ENCODE measurements around the gene LPP. TPM values are rescaled to one million over a fixed set of nuclear protein-coding genes. Genes with fewer than 3 reads are reported as not detected.
A peak's percentile ranks its signal among the peaks of the same experiment; 100 is the strongest.

The LPP gene
- total RNA-seq, 1 experiment from 2014 or later, result 32.6 TPM

GRCh38 chr3:188827103-188827502 is 673.1 kb downstream of the LPP start:
- no peak for DNase-seq (ENCODE audit: low read depth)

- DNase-seq (ENCODE audit: low read depth), result no peak
These were observed 673.6 kb downstream of the LPP start for GRCh38 chr3:188827576-188827975.

GRCh38 chr3:188829130-188829529 is 675.2 kb downstream of the LPP start:
- no peak for DNase-seq (ENCODE audit: low read depth)

GRCh38 chr3:188829576-188829975 is 675.6 kb downstream of the LPP start:
- no peak for DNase-seq (ENCODE audit: low read depth)

- DNase-seq (ENCODE audit: low read depth), result peak; percentile 29
These were observed 676.9 kb downstream of the LPP start for GRCh38 chr3:188830893-188831292.

GRCh38 chr3:188832146-188832545 is 678.2 kb downstream of the LPP start:
- no peak for DNase-seq (ENCODE audit: low read depth)

DNA sequence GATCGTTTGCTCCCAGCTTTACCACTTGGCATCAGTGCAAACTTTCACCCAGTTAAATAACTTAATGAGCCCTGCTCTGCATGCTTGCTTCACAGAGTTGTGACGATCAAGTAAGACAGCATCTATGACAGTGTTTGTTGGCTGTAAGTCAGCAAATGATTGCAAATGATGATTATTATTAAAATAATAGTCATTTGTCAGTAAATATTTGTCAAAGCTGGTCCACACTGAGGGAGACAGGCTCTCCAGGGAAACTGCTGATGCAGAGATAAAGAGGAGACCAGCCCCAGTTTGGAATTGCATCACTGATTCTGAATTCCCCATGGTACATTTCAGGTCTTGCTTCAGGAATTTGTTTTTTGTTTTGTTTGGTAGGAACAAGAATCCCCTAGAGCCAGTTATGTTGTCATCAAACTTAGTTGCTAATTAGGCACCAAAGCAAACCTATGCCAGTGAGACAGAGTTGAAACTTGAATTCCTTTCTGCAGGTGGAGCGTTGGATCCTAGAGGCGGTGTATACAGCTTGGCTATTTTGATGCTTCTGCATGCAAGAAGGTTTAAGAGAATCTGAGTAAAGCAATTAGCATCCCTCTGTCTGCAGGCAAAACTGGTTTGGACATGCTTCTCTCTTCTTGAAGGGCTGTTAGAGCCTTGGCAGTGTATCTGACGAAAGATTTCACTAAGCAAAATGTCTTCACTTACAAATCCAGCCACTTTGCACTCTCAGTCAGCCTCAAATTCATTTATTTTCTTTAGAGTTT is 679.2 kb downstream of the LPP start:
- peak; percentile 15 for DNase-seq (ENCODE audit: low read depth)

DNA sequence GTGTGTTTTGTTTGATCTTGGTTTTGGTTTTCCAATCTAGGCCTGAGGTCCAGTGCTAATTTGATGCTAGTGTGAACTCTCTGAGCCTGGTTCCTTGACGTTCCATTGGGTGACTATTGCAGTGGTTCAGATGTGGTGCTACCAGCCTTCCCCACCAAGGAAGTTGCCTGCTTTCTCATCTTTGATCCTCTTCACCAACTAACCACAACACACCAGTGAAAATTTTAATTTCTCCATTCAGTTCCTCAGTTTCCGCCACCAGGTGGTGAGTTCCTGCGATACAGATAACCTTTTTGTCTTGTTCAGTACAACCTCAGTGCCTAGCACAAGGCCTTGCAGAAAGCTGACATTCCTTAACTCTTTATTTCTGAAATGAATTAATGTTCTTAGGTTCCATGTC is 680.4 kb downstream of the LPP start:
- DNase-seq (ENCODE audit: low read depth), result no peak

DNA sequence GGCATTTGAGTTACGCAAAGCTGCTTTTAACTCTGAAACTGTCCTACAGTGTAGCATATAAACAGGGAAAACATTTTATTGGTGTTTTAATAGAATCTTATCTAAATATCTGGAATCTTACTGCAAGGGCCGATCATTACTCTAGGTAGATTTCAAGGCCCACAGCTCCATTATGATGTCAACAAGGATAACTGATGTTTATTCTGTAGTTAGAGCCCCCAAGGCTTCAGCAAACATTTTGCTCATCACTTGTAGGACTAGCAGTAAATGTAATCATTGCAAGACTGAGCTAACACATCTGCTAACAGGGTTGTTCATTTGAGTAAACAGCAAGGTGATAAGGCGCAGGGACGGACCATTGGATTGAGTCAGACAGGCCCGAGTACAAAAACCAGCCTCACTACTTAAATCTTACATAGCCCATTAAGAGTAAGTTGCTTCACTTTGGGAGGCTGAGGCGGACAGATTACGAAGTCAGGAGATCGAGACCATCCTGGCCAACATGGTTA is 685.3 kb downstream of the LPP start:
- no peak for DNase-seq (ENCODE audit: low read depth)

DNA sequence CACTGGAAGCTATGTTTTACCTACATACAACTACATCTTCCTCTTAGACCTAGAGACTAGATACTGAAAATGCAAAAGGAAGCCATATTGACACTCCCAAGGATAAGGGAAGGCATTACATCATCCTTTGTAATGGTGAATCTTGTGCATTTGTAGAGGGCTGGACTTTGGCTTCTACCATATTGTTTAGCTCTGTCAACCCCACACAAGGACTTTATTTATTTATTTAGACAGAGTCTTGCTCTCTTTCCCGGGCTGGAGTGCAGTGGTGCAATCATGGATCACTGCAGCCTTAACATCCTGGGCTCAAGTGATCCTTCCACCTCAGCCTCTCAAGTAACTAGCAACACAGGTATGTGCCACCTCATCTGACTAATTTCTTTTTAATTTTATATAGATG is 686.3 kb downstream of the LPP start:
- no peak for DNase-seq (ENCODE audit: low read depth)

GRCh38 chr3:188841906-188842305 is 687.9 kb downstream of the LPP start:
- DNase-seq (ENCODE audit: low read depth), result no peak

GRCh38 chr3:188842639-188843038 is 688.7 kb downstream of the LPP start:
- DNase-seq (ENCODE audit: low read depth), result peak; percentile 29

DNA sequence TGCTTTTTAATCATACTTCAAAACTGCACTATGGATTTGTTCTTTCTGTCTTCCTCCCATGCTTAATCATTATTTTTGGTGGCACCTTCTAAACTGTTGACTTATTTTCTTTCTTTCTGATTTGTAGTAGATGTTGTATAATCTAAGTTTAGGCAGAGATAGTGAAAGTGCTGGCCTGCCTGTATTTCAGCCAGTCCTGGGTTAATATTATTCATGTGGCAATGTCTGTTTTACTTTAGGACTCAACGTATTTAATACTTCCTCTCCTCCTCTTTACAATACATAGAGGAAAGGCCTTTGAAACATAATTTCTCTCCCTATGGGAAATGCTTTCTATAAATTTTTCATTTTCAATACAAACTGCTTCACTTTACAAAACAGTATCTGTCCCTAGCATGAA is 690.1 kb downstream of the LPP start:
- DNase-seq (ENCODE audit: low read depth), result no peak

GRCh38 chr3:188845514-188845913 is 691.6 kb downstream of the LPP start:
- DNase-seq (ENCODE audit: low read depth), result no peak

DNA sequence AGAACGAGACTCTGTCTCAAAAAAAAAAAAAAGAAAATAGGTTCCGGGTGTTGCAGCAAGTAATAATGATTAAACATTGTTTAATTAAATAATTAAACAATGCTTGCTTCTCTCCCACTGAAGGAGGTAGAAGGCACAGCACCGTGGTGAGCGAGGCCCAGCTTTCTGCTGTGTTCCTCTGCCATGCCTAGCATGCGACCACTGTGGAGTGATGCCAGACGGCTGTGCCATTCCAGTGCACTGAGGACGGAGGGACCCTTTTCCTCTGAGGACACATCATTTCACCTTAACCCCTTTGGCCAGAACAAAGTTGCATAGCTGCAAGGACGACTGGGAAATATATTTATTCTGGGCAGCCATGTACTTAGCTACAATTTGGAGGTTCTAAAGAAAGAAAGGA is 695.0 kb downstream of the LPP start:
- DNase-seq (ENCODE audit: low read depth), result no peak

GRCh38 chr3:188853856-188854771 is 700.2 kb downstream of the LPP start:
- no peak for DNase-seq (ENCODE audit: low read depth)

DNA sequence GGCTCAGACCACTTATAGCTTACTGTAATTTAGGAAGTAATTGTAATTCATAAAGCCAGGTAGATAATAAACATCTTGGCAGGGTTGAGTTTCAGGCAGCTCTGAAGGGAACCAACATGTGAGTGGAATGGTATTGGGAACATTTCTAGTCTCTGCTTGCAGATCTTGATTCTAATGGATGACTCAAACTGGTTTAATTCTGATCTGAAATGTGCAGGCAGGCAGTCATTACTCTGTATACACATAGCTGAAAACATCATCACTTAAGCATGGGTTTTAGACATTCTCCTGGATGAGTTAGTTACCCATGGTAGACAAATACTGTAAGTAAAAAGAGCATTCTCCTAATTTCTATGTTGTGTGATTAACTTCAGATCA is 700.8 kb downstream of the LPP start:
- no peak for DNase-seq (ENCODE audit: low read depth)

DNA sequence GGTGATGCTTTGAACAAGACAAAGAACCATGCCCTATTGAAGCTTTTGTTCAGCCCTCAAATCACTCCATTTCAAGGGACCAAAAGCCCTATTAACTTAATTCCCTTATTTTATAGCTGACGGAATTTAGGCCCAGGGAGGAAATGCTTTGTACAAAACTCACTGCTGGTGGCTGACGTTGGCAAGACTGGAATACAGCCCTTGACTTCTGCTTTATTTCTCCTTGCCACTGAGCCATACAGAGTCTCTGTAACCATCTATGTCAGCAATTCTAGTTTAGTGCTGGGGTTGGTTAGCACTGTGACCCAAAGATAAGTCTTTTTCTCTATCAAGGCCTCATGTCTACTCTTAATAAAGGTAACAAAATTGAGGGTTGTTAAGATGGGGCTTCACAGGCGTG is 701.7 kb downstream of the LPP start:
- DNase-seq (ENCODE audit: low read depth), result no peak

DNA sequence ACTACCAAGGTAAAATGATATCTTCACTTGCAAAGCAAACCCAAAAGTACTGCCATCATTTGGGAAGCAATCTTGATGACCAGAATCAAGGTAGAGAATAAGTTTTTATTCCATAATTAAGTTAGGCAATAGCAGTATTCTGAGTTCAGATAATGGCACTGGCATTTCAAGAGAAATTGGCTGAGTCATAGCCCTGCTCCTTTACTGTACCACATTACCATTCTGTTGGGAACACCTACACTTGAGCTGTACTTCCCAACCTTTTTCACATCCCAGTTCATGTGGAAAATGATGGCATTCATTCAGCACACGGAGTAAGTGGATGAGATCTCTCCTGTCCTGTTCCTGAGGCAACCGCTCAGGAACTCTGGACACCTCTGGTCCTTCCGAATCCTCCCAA is 706.2 kb downstream of the LPP start:
- peak; percentile 56 for DNase-seq (ENCODE audit: low read depth)

GRCh38 chr3:188861842-188862744 is 708.1 kb downstream of the LPP start:
- peak; percentile 64 for DNase-seq (ENCODE audit: low read depth)

DNA sequence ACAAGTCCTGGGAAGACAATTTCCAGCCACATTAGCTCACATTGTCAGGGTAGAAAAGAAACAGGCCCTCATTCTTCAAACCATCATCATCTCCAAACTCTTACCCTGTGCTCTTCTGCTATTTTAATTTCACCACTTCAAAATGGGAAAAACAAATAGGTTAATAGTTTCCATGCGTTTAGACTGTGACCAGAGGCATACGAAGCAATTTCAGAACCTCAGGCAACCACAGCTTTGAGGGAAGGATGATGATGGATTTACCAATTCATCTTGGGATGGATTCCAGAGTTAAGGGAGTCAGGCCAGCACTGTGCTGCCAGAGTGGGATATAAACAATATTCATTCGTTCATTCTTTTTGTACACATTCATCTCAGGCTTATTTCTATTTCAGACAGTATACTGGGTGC is 710.0 kb downstream of the LPP start:
- DNase-seq (ENCODE audit: low read depth), result peak; percentile 52

Measured in M059J (cell line).